Choroid plexus epithelial cell (primary cell): Measurements from ENCODE around the gene NAA16.

Experiments
- DNase-seq: peaks from one replicate; pipeline ENCODE4 v3.0.0-alpha.2; 2010; ENCODE audit warnings: low read depth
- H3K4me3 ChIP-seq: 2 replicates; pipeline ENCODE4 v1.5.1; 2011; ENCODE audit warnings: low read depth, mild to moderate bottlenecking, control low read depth, low read length, moderate library complexity
- CTCF ChIP-seq: conservative IDR thresholded peaks from 2 replicates; pipeline ENCODE4 v1.5.1; 2011; ENCODE audit warnings: low read depth, mild to moderate bottlenecking, control low read depth, inconsistent platforms, low read length, moderate library complexity

Gene NAA16

GRCh38 chr13:41327994-41328790 is 17.1 kb downstream of the NAA16 start:
- TF ChIP-seq CTCF = no peak
- no peak overlapping the region for H3K4me3 ChIP-seq

GRCh38 chr13:41332829-41333228 is 21.8 kb downstream of the NAA16 start:
- TF ChIP-seq CTCF = no peak
- no peak overlapping the region for H3K4me3 ChIP-seq
- peak; percentile 20 for DNase-seq

More at GRCh38 chr13:41327994-41328790, 17.1 kb downstream of the NAA16 start:
- peak; percentile 61 for DNase-seq

GRCh38 chr13:41334810-41335209 is 23.7 kb downstream of the NAA16 start:
- no peak overlapping the region for H3K4me3 ChIP-seq
- DNase-seq = no peak
- no peak for TF ChIP-seq CTCF

- DNase-seq = no peak
These were observed 33.3 kb downstream of the NAA16 start for GRCh38 chr13:41344358-41344757.

GRCh38 chr13:41345165-41345913 is 34.3 kb downstream of the NAA16 start:
- H3K4me3 ChIP-seq = no peak overlapping the region
- no peak for DNase-seq
- TF ChIP-seq CTCF = no peak

More at GRCh38 chr13:41344358-41344757, 33.3 kb downstream of the NAA16 start:
- TF ChIP-seq CTCF = no peak
- H3K4me3 ChIP-seq = no peak overlapping the region

GRCh38 chr13:41345914-41346589 is 35.0 kb downstream of the NAA16 start:
- no peak for TF ChIP-seq CTCF
- H3K4me3 ChIP-seq = no peak overlapping the region
- no peak for DNase-seq
